Measurements from ENCODE around the gene FOXK1.

DNA sequence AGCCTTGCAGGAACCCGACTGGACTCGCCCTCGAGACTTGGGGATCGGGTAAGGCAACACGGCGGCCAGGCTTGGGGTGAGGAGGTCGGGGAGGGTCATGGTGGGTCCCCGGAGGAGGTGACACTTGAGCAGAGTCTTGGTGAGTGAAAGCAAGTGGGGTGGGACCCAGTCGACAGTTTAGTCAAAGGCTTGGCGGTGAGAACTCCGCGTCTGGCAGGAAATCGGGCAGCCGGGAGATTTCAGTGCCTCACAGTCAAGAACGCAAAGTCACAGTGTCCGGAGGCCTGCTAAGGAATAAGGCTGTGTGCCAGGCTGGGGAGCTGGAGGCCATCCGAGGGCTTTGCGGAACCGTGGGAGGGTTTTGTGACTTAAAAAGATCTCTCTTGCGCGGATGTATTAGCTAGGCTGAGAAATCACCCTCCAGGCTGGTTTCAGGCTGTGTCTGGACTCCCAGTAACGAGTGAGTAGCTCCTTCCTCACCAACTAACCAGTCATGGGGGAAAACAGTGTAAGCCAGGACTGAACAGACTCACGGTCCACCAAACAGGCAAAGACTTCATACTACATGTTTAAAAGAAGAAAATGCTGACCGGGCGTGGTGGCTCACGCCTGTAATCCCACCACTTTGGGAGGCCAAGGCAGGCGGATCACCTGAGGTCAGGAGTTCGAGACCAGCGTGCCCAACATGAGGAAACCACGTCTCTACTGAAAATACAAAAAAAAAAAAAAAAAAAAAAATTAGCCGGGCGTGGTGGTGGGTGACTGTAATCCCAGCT, 93.9 kb downstream of the FOXK1 start:
- TF ChIP-seq POLR2A (IDR thresholded peaks at IDR 0.05), result no peak
- TF ChIP-seq, protein P1, sequence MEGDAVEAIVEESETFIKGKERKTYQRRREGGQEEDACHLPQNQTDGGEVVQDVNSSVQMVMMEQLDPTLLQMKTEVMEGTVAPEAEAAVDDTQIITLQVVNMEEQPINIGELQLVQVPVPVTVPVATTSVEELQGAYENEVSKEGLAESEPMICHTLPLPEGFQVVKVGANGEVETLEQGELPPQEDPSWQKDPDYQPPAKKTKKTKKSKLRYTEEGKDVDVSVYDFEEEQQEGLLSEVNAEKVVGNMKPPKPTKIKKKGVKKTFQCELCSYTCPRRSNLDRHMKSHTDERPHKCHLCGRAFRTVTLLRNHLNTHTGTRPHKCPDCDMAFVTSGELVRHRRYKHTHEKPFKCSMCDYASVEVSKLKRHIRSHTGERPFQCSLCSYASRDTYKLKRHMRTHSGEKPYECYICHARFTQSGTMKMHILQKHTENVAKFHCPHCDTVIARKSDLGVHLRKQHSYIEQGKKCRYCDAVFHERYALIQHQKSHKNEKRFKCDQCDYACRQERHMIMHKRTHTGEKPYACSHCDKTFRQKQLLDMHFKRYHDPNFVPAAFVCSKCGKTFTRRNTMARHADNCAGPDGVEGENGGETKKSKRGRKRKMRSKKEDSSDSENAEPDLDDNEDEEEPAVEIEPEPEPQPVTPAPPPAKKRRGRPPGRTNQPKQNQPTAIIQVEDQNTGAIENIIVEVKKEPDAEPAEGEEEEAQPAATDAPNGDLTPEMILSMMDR (IDR thresholded peaks at IDR 0.05), result no peak

Data from prostate gland (tissue), 2 donors.